ENCODE measurements around the gene SLC38A4. TPM values are rescaled to one million over a fixed set of nuclear protein-coding genes. Genes with fewer than 3 reads are reported as not detected.

The SLC38A4 gene
- total RNA-seq, 1 experiment from 2014 or later = 0.96 TPM

DNA sequence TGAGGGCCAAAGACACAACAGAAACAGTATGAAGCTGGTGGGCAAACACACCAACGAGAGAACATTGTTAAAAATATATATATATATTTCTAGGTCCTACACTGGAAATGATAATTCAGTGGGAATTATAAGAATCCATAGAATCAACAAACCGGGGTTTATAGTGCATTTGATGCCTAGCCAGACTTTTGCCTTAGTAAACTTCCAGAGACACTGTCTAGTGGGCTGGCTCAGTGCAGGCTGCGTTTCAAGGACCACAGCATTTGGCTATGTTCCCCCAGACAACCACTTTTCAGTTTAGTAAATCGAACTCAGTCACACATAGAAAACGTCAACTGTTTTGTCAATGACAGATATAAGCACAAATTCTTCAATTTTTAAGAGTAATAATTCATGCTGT is 41.9 kb downstream of the SLC38A4 start:
- Mint-ChIP-seq H3K4me1 (no peaks in the 10 kb centered on the region), H3K9me3 (no peaks in the 10 kb centered on the region), H3K4me3 (no peak overlapping the region), H3K36me3 (ENCODE audit: insufficient read depth in 1 of 3, low read depth in 3 of 3) (no peaks in the 10 kb centered on the region), H3K27ac (no peak overlapping the region), H3K27me3 (ENCODE audit: low read depth) (peaks cover 1% of the 10 kb centered on the region; the same call in 1 of the 2 replicates)
- Histone ChIP-seq H3K79me1 (ENCODE audit: insufficient read depth, low read depth, low read length, poor library complexity, severe bottlenecking) (no peaks in the 10 kb centered on the region), H3K4ac (ENCODE audit: low read depth, low read length) (no peak overlapping the region), H2BK12ac (ENCODE audit: insufficient read length, low read depth, low read length) (no peak overlapping the region), H4K20me1 (ENCODE audit: control insufficient read depth, insufficient read depth, insufficient read length) (no peaks in the 10 kb centered on the region), H3K23ac (ENCODE audit: insufficient read length, low read depth, low read length) (no peak overlapping the region), H3K79me2 (ENCODE audit: insufficient read depth, low read length) (no peaks in the 10 kb centered on the region), H3K14ac (ENCODE audit: insufficient read depth, low read length) (no peak overlapping the region), H4K5ac (ENCODE audit: insufficient read length, low read depth, low read length) (no peak overlapping the region), H3K56ac (ENCODE audit: insufficient read length, low read depth, low read length) (no peak overlapping the region), H3K27ac (ENCODE audit: insufficient read length, low read depth, low read length) (no peak overlapping the region), H2BK120ac (ENCODE audit: low read depth, low read length, poor library complexity, severe bottlenecking) (no peak overlapping the region), H3K9ac (ENCODE audit: extremely low read depth, insufficient read length, low read length) (no peak overlapping the region), H3K4me1 (ENCODE audit: insufficient read depth, low read length) (no peaks in the 10 kb centered on the region), H4K91ac (ENCODE audit: insufficient read length, low read depth, low read length) (no peak overlapping the region), H3K23me2 (ENCODE audit: insufficient read length, low read depth, low read length, poor library complexity, severe bottlenecking) (no peaks in the 10 kb centered on the region), H3K27me3 (ENCODE audit: insufficient read depth, low read length) (no peaks in the 10 kb centered on the region), H2AFZ (ENCODE audit: low read length) (no peak overlapping the region), H2BK5ac (ENCODE audit: insufficient read length, low read length) (no peak overlapping the region), H4K8ac (replicated peaks; ENCODE audit: insufficient read length, low read depth, low read length) (no peak overlapping the region), H3K18ac (ENCODE audit: insufficient read length, low read depth, low read length) (no peak overlapping the region), H2BK15ac (ENCODE audit: low read depth, low read length) (no peak overlapping the region), H2BK20ac (ENCODE audit: low read depth, low read length, poor library complexity, severe bottlenecking) (no peak overlapping the region), H3K4me2 (ENCODE audit: insufficient read depth, insufficient read length, low read length) (no peak overlapping the region), H3K9me3 (ENCODE audit: control insufficient read depth, low read depth, low read length) (no peaks in the 10 kb centered on the region), H3T11ph (ENCODE audit: low read length) (no peak overlapping the region), H2AK5ac (ENCODE audit: insufficient read length, low read length) (no peak overlapping the region)
- TF ChIP-seq, protein P1, sequence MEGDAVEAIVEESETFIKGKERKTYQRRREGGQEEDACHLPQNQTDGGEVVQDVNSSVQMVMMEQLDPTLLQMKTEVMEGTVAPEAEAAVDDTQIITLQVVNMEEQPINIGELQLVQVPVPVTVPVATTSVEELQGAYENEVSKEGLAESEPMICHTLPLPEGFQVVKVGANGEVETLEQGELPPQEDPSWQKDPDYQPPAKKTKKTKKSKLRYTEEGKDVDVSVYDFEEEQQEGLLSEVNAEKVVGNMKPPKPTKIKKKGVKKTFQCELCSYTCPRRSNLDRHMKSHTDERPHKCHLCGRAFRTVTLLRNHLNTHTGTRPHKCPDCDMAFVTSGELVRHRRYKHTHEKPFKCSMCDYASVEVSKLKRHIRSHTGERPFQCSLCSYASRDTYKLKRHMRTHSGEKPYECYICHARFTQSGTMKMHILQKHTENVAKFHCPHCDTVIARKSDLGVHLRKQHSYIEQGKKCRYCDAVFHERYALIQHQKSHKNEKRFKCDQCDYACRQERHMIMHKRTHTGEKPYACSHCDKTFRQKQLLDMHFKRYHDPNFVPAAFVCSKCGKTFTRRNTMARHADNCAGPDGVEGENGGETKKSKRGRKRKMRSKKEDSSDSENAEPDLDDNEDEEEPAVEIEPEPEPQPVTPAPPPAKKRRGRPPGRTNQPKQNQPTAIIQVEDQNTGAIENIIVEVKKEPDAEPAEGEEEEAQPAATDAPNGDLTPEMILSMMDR (conservative IDR thresholded peaks at IDR 0.05) = no peak
- WGBS (ENCODE audit: extremely low coverage, insufficient read length, low lambda C conversion rate) = no CpG with 5 or more reads among the region's 5 CpGs
- no peak for DNase-seq
